NOMO-1 (cell line): ENCODE data around the gene CHD9NB.
A peak's percentile ranks its signal among the peaks of the same experiment; 100 is the strongest.

Experiments
- DNase-seq, 2 experiments: peaks; one replicate each; lab custom pipeline; 2025; ENCODE audit not compliant: unreplicated experiment in 2 of 2; lab: John Stamatoyannopoulos, UW

CHD9NB gene

DNA sequence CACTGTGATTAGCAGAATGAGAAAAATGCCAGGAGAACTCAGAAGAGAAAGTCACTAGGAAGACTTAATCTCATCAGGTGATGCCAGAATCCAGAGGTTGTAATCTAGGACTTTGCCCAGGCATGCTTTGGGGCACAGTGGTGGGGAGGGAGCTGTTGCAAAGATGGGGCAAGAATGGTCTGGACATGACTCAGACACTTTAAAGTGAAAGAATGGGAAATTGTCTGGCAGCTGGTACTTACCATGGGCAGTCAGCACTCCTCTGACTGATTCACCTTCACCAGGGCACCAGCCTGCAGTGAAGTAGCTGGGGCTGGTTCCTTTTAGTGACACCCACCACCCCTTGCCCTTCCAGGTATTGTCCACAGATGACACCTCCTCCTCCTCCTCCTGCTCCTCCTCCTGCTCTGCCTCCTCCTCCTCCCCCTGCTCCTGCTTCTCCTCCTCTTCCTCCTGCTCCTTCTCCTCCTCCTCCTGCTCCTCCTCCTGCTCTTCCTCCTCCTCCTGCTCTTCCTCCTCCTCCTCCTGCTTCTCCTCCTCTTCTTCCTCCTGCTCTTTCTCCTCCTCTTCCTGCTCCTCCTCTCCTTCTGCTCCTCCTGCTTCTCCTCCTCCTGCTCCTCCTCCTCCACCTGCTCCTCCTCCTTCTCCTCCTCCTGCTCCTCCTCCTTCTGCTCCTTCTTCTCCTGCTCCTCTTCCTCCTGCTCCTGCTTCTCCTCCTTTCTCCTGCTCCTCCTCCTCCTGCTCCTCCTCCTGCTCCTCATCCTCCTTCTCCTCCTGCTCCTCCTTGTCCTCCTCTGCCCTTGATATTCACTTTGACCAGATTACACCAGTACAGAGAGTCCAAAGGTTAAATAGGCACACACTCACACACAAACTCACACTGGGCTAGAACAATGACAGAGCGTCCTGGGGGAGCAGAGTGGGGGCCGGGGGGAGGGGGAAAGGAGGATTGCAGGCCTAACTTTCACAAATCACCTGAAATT is at the start of gene CHD9NB:
Gene CHD9NB (minus strand): TSS at position 379 of the 983 bp plus-strand sequence. CDS start 8,739 bp downstream, outside the sequence.
- peak; percentile 27 to 72 for DNase-seq

DNA sequence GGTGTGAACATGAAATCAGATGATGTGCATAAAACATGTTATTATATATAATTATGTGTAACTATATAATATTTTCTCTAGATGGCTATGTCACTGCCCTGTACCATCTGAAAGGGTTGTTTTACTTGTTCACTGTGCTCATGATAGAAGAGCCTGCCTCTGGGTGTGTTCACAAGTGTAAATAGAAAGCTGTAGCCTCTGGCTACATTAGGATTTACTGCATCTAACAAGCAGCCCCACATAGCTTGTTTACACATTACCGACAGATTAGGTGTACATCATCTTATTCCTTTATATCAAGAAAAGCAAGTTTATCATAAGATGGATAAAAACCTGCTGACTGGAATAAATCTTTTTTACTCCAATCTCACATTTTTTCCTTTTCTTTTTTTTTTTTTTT is 48.2 kb upstream of the CHD9NB start:
- no peak for DNase-seq

DNA sequence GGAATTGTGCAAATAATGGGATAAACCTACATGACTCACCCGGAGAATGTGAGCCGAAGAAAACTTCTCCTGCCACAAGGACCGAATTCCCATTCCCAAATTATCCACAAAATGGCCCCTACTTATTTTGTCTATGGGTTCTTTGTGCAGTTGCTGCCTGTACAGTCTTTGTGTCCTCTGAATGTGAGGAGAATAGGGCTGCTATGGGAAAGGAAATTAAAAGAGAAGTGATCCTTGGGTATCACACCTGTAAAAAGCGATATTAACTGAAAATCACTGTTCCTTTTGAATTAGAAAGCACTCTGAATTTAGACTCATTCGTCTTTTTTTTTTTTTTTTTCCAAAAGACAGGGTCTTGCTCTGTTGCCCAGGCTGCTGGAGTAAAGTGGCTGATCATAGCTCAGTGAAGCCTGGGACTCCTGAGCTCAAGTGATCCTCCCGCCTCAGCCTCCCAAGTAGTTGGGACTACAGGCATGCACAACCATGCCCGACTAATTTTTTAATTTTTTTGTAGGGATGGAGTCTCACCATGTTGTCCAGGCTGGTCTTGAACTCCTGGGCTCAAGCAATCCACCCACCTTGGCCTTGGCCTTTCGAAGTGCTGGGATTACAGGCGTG is 47.5 kb upstream of the CHD9NB start:
- DNase-seq = no peak

DNA sequence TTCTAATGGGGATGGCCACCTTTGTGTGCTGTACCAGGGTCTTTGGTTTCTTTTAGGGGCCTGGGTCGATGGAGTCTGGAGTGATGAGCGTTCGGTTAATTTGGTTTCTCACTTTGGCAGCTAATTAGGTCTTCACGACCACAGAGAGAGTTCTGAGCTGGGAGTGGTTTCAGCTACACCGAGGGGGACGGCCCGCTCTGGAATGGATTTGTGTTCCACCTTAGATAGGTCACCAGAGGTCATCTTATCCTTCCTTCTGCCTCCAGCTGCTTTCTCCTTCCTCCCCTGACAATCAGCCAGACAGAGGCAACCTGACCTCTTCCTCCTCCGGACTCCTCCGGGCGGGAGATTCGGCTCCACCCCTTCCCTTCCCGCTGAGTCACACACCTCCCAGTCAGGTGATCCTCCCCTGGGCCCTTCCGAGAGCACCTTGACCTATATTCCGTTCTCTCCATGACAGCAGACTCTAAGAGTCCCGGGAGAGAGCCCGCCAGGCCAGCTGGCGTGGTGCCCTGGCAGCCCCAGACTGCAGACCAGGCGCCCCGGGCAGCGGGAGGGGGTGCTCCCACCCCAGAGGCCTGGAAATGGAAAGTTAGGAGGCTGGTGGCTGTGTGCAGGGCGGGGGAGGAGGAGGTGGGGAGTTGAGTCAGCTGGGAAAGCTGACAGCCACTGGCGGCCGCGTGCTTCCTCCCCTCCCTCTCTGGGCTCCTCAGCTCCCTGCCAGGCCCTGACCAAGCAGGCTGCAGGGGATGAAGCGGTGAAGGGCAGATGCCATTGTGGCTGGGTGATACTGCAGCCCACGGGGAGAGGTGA is 46.8 kb upstream of the CHD9NB start:
- DNase-seq = peak; percentile 51 to 61

DNA sequence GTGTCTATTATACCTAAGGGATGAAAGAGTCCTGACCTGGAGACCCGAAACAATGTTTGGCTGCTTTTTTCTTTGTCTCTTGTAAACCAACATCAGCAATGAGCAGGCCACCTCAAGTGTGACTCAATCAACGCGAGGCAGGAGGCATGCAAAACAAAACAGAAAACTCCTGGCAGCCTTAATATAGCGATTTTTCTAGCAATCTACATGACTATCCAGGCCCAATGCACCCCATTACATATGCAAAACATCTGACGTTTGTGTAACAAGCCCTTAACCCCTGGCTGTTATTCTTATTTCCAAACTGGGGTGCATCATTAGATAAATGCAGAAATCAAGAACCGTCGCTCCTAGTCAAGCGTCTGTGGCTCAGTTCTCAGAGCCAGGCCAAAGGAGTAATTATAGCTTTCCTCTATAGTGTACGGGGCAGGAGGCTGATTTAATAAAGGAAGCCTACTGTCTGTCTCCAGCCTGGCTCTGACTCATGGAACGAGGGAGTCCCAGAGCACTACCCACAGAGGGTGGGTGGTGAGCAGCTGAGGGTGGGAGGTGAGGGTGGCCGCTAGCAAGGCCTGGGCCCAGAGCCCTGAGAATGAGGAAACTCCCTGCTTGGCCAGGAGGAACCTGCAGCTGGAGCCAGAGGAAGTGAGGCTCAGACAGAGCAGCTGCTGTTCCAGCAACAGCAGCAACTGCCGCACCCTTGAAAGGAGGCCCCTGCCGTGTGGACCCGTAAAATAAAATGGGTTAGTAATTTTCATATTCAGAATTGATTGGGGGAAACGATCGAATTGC is 46.0 kb upstream of the CHD9NB start:
- DNase-seq = peak; percentile 85

DNA sequence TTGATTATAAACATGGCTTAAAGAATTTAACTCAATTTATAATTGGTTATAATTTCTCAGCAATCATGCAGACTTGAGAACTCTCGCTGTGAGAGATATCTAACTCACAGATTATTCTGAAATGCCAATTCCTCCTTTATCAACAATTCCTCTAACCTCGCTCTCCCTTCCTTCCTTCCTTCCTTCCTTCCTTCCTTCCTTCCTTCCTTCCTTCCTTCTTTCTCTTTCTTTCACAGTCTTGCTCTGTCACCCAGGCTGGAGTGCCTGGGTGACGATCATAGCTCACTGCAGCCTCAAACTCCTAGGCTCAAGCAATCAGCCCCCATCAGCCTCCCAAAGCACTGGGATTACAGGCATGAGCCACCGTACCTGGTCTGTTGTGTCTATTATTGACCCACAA is 44.5 kb upstream of the CHD9NB start:
- no peak for DNase-seq

DNA sequence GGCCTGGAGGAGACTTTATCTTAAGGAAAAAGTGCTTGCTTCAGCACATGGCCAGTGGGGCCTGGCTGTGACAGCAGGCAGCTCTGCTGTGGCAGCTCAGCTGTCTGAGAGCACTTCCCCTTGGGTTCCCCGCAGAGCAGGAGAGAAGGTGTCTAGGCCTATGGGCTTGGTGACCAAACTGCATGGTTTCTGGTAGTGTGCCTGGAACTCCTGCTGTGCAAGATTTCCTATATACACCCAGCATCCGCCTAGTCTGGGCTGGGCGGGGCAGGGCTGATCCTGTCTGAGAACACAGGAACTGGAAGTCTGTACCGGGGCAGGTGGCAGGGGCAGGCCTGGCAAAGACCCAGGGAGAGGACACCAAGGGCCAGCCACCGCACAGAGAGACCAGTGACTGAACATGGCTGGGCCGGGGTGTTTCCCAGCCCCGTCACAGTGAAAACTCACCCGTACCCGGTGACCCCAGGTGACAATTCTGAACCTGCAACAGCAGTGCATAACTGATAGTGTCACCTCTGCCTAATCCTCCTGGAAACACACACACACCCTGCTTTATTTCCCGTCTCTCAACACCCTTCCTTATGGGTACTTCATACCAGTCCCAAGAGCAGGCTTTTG is 41.4 kb upstream of the CHD9NB start:
- peak; percentile 39 to 41 for DNase-seq

DNA sequence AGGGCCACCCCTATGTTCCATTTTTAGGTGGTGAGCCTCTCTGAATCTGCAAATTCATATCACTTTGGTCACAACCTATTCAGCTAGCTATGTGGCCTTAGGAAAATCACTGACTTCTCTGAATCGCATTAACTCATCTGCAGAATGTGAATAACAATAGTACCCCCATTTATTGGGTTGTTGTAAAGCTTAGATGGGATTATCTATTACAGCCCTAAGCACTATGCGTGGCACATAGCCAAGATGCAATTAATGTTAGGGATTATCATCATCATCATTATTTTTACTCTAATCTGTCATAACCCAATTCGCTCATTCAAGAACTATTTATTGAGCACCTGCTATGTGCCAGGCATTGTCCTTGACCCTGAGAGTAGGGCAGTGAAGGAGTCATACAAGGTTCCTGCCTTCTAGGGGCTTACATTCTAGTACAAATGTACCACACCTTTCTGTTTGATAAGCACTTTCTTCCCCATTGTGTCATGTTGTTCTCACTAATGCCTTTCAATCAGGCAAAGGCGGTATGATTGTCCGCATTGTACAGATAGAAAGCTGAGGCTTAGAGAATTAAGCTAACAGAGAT is 40.6 kb upstream of the CHD9NB start:
- no peak for DNase-seq

DNA sequence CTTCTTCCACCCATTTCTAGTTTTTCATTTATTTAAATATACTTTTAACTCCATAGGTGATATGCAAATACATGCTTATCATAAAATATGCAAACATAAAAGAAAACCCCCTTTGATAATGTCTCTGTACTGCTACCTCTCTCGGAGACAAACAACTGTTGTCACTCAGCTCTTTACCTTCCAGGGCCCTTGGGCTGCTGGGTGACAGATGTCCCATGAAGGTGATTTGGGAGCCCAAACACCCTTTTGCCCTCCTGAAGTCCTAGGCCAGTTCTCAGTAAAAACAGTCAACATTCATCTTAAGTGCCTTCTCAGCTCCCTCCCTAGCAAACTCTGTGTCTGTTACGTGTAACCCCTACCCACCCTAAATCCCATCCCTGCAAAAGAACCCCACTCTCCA is 39.6 kb upstream of the CHD9NB start:
- DNase-seq = no peak

DNA sequence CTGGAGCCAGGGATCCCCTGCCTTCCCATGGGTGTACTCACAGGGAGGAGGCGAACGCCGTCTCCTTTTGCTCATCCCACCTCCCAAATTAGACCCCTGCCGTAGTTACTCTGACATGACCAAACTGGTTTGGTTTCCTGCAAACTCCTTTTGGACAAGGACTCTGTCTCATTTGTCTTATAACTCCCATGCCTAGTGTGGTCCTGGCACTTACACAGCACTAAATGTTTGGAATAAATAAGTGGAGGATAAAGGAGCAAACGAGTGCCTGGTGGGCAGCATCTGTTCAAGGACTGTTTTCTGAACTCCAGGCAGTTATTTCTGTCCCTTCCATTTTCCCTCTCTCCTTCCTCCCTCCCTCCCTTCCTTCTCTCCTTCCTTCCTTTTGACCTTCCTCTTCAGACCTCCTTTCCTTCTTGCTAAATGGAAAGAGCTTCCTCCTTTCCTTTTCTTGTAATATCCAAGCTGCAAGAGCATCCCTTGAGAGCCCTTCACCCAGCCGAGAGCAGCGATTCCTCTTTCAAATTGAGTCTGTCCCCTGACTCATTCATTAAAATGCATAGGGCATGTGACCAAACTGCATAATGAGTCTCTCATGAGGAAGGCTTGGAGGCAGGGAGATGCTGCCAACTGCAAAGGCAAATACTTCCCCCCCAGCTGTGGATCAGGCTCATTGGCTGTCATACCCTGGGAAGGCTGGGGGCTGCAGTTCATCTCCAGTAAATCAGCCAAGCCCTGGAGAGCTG is 38.9 kb upstream of the CHD9NB start:
- DNase-seq = peak; percentile 52 to 77

DNA sequence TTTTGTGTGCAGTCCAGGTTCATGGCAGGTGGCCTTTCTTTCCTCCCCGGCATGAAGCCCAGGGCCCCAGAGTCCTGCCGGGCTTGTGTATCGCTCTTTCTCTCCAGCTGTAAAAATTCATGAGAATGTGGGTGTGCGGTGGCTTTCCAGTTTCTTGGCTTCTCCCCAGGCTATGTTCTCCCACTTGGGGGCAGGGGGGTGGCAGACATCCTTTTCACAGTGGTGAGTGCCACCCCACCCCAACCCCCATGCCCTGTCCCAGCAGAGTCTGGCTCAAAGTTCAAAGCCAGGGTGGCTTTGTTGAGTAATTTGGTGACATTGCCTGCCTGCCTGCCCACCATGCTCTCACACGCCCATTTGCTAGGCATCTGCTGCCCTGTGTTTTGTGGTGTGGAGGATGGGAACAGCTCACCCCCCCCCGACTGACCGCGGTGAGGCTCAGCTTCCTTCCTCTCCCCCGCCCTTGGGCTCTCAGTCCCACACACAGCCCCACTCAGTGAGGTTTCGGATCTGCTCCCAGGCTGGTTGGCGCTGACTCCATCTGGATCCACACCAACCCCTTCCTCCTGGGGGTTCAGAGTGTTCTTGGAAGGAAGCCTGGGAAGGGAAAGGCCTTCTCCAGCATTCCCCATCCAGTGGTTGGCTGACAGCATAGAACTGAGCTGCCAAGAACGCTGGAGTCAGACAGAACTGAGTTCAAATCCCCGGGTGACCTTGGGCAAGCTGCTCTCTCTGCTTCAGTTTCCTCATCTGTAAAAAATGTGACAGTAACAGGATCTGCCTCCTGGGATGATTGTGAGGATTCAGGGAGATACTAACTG is 38.1 kb upstream of the CHD9NB start:
- DNase-seq = peak; percentile 52 to 69

DNA sequence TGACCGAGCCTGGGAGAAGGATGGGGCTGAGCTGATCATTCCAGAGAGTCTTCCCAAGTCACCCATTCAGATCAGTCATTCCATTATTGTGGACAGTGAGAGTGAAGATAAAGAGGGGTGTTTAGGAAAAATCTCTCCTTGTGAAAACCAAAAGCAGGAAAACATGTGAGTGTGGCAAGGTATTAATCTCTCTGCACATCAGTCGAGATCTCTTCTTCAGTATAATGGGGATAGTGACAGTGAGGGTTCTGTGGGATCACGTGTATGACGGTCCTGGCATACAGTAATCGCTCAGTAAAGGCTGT is 37.5 kb upstream of the CHD9NB start:
- DNase-seq = no peak

DNA sequence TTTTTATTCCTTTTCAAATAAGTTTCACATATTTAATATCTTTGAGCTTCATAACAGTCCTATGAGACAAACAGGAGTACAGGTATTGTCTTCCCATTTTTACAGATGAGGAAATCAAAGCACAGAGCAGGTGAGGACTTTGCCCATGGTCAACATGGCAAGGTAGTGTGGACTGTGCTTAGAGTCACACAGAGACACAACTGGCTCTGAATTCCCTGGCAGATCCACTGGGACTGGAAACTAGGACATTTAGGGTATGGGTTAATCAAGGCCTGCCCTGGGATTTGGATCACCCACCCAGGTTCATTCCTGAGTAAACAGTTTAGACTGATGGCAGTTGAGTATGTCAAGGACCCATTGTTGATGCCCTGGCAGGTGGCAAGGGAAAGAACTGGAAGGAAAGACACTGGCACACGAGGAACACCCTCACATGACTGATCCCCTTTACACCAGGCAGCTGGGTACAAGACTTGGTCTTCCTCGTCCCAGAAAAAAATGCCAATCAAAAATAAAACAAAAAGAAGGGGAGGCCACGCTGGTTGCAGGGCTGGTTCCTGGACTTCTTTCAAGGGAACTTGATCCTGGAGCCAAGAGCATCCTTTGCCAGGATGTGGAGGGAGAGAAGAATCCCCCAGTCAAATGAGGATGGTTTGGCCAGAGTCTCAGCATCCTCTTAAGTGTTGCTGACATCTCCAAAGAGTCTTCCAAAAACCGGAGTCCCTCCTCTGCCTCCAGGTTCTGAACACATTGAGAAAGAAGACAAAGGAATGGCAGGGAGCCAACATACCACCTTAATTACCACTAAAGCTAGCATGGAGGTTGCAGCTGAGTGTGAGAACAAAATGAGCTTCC is 37.0 kb upstream of the CHD9NB start:
- DNase-seq = no peak

DNA sequence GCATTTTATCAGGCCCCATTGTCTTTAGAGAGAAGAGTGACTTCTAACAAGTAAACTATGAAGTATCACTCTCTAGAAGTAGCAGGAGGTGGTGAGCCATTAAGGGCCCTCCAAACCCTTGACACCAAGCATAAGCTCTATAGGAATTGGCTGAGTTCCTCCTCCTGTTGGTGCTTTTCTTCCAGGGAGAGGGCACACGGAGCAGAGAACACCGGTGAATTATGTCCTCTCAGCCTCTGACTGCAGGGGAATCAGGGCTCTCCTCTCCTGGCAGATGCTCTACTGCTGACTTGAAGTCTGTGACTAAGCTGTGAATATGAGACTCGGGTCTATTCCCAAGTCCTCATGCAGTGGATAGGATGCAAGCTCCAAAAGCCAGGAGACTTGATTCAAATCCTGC is 34.4 kb upstream of the CHD9NB start:
- DNase-seq = no peak

DNA sequence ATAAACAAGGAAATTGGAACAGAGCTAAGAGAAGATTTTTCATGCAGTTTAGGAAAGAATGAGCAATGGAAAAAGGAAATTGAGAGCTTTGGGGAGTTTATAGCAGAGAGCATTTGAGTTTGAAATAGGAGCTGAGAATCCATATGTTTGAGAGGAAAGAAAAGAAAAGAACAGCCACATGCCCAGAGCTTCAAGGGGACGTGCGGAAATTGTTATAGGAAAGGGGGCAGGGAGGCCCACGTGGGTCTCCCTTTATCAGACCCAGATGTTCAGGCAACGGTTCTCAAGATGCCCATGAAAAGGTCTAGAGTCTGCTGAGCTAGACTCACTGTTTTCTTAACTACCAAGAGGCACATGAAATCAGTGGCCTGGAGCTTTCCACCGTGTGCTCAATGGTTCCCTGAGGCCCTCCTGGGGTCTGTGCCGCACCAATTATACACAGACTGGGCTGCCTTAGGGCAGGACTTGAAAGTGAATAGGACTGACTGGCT is 33.3 kb upstream of the CHD9NB start:
- DNase-seq = no peak

DNA sequence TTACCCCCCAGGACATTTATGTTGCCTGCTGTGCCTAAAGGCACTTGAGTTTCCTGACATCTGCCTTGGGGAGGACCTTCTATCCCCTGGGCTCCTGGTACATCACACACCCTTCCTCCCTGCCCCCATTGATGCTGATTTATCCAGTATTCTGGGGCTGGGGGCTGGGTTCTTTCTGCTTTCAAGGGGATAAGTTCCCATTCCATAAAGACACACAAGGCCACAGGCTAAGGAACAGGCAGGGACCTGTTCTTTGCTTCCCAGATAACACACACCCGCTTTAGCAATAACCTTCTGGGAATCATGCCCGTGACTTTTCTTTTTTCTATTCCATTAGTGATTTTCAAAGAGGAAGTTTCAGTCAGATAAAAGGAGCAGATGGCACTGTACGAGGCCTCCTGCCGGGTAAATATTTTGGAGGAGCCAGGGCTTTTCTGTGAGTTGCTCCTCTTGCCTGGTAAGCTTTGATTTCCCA is 32.7 kb upstream of the CHD9NB start:
- DNase-seq = no peak

DNA sequence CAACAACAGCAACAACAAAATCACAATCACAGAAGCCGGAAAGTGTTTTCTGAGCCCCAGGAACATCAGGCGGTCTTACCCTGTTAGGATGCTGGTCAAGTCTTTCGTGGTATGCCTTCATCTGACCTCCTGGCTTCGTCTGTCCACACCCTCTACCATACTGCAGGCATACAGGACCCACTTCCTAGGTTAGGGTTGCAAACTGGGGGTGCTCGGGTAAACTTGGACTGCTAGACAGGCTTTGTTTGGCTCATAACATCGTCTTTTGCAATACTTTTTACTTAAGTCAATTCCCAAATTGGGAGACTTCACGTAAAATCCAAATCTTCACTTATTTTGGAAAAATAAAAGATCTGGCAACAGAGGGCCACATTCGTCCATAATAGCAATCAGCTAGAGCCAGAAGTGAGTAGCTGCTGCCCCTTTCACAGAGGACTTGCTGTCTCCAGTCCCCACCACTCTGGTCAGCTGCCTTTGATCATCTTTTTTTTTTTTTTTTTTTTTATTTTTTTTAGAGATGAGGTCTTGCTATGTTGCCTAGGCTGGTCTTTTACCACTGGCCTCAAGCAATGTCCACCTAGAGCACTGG is 32.1 kb upstream of the CHD9NB start:
- no peak for DNase-seq
